SU-DHL-6 (cell line): ENCODE data around the gene BLOC1S5.

Experiments used
- H2AFZ ChIP-seq: fragments of 200-600 bp; sonication (generic); 2 replicates; pipeline ENCODE4 v1.6.1; 2014; ENCODE audit warnings: low read depth, mild to moderate bottlenecking, moderate library complexity, mixed read lengths, antibody characterized with exemption, low read length; ENCODE audit not compliant: severe bottlenecking
- H3F3A ChIP-seq: fragments of 200-600 bp; shearing (Covaris generic); 2 replicates; pipeline ENCODE4 v1.6.0; 2016; ENCODE audit warnings: antibody characterized with exemption, mild to moderate bottlenecking; ENCODE audit not compliant: insufficient read depth
- H3K27ac ChIP-seq: fragments of 200-600 bp; sonication (generic); 2 replicates; pipeline ENCODE4 v1.5.1; 2016; ENCODE audit warnings: low read depth, mild to moderate bottlenecking, low read length, moderate library complexity, mixed read lengths
- H3K27me3 ChIP-seq: fragments of 200-600 bp; sonication (generic), shearing (Covaris generic); 2 replicates; pipeline ENCODE4 v1.6.0; 2014; ENCODE audit warnings: mild to moderate bottlenecking, low read length
- H3K36me3 ChIP-seq: fragments of 200-600 bp; sonication (generic); 2 replicates; pipeline ENCODE4 v1.6.1; 2014; ENCODE audit warnings: mild to moderate bottlenecking, low read length, mixed read lengths
- H3K4me2 ChIP-seq: fragments of 300-600, 200-600 bp; shearing (Covaris generic), sonication (generic); 2 replicates; pipeline ENCODE4 v1.6.0; 2014; ENCODE audit warnings: low read length, low read depth, mild to moderate bottlenecking; ENCODE audit not compliant: poor library complexity, severe bottlenecking
- H3K4me3 ChIP-seq: fragments of 200-600 bp; sonication (generic); 2 replicates; pipeline ENCODE4 v1.5.1; 2014; ENCODE audit warnings: antibody characterized with exemption, low read length, mild to moderate bottlenecking, mixed read lengths; ENCODE audit not compliant: insufficient read depth, poor library complexity, severe bottlenecking
- H3K79me2 ChIP-seq: fragments of 200-600 bp; sonication (generic); 2 replicates; pipeline ENCODE4 v1.6.1; 2014; ENCODE audit warnings: mild to moderate bottlenecking, low read length, moderate library complexity; ENCODE audit not compliant: insufficient read depth
- H3K9ac ChIP-seq: fragments of 200-600 bp; sonication (generic); 2 replicates; pipeline ENCODE4 v1.7.0; 2014; ENCODE audit warnings: mild to moderate bottlenecking, low read length
- H3K9me2 ChIP-seq: fragments of 200-600 bp; sonication (generic); replicated peaks from 2 replicates; pipeline ENCODE4 v1.6.1; 2014; ENCODE audit warnings: low read length; ENCODE audit not compliant: insufficient read depth
- H3K9me3 ChIP-seq: fragments of 200-600 bp; sonication (generic); 2 replicates; pipeline ENCODE4 v1.6.1; 2014; ENCODE audit warnings: low read length, mixed read lengths; ENCODE audit not compliant: insufficient read depth
- H4K20me1 ChIP-seq: fragments of 200-600 bp; sonication (generic); 2 replicates; pipeline ENCODE4 v1.6.1; 2014; ENCODE audit warnings: low read depth, mild to moderate bottlenecking, antibody characterized with exemption, low read length, moderate library complexity, mixed read lengths
- CTCF ChIP-seq: fragments of 200-600 bp; sonication (generic); IDR thresholded peaks from one replicate; pipeline ENCODE4 v1.5.1; 2017; ENCODE audit warnings: antibody characterized with exemption, mild to moderate bottlenecking, low read length, moderate library complexity; ENCODE audit not compliant: insufficient read depth, poor library complexity, severe bottlenecking
- EZH2phosphoT487 ChIP-seq: fragments of 200-600 bp; sonication (generic), shearing (Covaris generic); conservative IDR thresholded peaks from 2 replicates; pipeline ENCODE4 v1.6.1; 2018; ENCODE audit warnings: mild to moderate bottlenecking, antibody characterized with exemption, low read length, moderate library complexity, mixed read lengths

The BLOC1S5 gene

DNA sequence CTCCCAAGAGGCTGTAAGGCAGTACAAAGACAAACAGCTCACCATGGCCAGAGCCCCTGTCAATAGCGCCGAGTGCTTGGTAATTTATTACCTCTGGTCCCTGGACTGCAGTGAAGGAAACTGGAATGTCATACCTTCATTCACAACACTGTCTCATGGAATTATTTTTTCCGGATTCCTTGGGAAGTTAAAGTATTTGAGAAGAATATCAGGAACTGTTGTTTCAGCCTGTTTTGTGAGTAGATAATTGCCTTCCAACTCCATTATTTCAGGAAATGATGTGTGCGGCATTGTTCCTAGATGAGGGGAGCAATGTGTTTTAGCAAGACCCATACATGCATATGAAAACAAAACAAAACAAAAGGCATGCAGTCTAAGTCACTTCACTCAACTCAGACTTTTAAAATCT is 64.0 kb downstream of the BLOC1S5 start:
- Histone ChIP-seq H3K9ac (no peak overlapping the region), H3K4me3 (no peak overlapping the region), H3K9me2 (no peaks in the 10 kb centered on the region), H2AFZ (no peak overlapping the region), H3K36me3 (no peaks in the 10 kb centered on the region), H3K27me3 (no peaks in the 10 kb centered on the region), H3K27ac (no peak overlapping the region), H3F3A (no peaks in the 10 kb centered on the region), H3K4me2 (no peak overlapping the region), H3K79me2 (no peaks in the 10 kb centered on the region), H3K9me3 (no peaks in the 10 kb centered on the region), H4K20me1 (no peaks in the 10 kb centered on the region)
- TF ChIP-seq EZH2phosphoT487: no peak
- TF ChIP-seq CTCF: no peak

- Histone ChIP-seq H2AFZ (no peak overlapping the region), H3K79me2 (no peaks in the 10 kb centered on the region), H3F3A (no peaks in the 10 kb centered on the region), H4K20me1 (no peaks in the 10 kb centered on the region), H3K9me2 (no peaks in the 10 kb centered on the region), H3K36me3 (no peaks in the 10 kb centered on the region), H3K4me3 (no peak overlapping the region), H3K4me2 (no peak overlapping the region), H3K9ac (no peak overlapping the region), H3K9me3 (no peaks in the 10 kb centered on the region), H3K27me3 (no peaks in the 10 kb centered on the region), H3K27ac (no peak overlapping the region)
- no peak for TF ChIP-seq CTCF
- TF ChIP-seq EZH2phosphoT487: no peak
Measured at GRCh38 chr6:7999201-7999600, 65.0 kb downstream of the BLOC1S5 start.

DNA sequence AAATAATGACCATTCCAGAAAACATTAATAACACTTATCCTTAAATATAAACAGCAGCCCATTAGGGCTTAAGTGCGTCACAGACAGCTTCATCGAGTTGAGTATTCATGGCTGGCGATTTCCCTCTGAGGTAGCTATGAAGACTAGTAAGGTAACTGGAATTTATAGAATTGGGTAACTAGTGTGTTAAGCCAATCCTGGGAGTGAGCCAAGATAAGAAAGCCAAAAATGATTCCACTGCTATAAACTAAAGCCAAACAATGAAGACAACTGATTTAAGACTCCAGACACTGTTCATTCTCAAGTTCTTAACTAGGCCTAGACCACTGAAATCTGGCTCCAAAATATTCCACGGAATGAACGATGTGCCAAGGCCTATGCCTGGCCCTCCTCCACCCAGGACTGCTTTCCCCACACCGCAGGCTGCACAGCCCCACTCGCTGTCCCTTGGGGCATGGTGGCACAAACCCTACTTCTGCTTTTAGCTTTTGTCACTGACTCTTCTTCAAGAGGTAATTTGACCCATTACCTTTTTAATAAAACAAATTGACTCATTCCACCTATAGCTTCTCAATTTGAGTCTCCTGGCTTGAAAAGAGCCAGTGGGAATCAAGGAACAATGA is 66.0 kb downstream of the BLOC1S5 start:
- H4K20me1 ChIP-seq: no peaks in the 10 kb centered on the region
- no peak overlapping the region for H3K9ac ChIP-seq
- no peaks in the 10 kb centered on the region for H3K9me3 ChIP-seq
- no peaks in the 10 kb centered on the region for H3K9me2 ChIP-seq
- no peak for TF ChIP-seq EZH2phosphoT487
- no peak for TF ChIP-seq CTCF
- H3K4me3 ChIP-seq: no peak overlapping the region
- H3K36me3 ChIP-seq: no peaks in the 10 kb centered on the region
- no peak overlapping the region for H3K27ac ChIP-seq
- H3F3A ChIP-seq: no peaks in the 10 kb centered on the region
- H3K79me2 ChIP-seq: no peaks in the 10 kb centered on the region
- no peak overlapping the region for H2AFZ ChIP-seq
- H3K27me3 ChIP-seq: no peaks in the 10 kb centered on the region
- no peak overlapping the region for H3K4me2 ChIP-seq
